ENCODE results near the gene BEND5.

BEND5 gene

DNA sequence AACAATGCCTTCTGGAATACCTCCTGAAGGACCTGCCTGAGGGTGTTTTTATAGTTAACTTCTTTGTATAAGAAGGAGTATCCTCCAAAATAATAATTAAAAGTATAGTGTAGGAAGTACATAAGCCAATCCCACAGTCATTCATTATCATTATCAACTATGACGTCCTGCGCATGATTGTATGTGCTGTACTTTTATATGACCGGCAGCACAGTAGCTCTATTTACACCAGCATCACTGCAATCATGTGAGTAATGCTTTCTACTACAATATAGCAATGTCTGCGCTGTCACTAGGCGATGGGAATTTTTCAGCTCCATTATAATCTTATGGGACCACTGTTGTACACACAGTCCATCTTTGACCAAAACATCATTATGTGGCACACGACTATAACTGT lies 72.0 kb downstream of the BEND5 start:
- no peaks in the 10 kb centered on the region for H3K4me1 ChIP-seq (ENCODE audit: control insufficient read depth, insufficient read depth, low read length)
- ChIA-PET POLR2A (no interaction called here), CTCF (interaction anchor here (0.6 to 1.9 kb wide), 4 partner anchors 8 to 29 kb away, joined by 5 to 7 read pairs (median 6); no protein-coding TSS in a partner anchor)
- TF ChIP-seq ZNF2 (tag by site-specific recombination; IDR thresholded peaks at IDR 0.05): no peak
- TF ChIP-seq GLI4 (tag by site-specific recombination; IDR thresholded peaks at IDR 0.05): no peak
- TF ChIP-seq, protein P1, sequence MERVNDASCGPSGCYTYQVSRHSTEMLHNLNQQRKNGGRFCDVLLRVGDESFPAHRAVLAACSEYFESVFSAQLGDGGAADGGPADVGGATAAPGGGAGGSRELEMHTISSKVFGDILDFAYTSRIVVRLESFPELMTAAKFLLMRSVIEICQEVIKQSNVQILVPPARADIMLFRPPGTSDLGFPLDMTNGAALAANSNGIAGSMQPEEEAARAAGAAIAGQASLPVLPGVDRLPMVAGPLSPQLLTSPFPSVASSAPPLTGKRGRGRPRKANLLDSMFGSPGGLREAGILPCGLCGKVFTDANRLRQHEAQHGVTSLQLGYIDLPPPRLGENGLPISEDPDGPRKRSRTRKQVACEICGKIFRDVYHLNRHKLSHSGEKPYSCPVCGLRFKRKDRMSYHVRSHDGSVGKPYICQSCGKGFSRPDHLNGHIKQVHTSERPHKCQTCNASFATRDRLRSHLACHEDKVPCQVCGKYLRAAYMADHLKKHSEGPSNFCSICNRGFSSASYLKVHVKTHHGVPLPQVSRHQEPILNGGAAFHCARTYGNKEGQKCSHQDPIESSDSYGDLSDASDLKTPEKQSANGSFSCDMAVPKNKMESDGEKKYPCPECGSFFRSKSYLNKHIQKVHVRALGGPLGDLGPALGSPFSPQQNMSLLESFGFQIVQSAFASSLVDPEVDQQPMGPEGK (tag by site-specific recombination; IDR thresholded peaks at IDR 0.05): no peak
- H3K4me3 ChIP-seq (ENCODE audit: low read depth, low read length): no peak overlapping the region
- no peaks in the 10 kb centered on the region for H3K9me3 ChIP-seq (ENCODE audit: control insufficient read depth, insufficient read depth, low read depth, low read length)
- no peaks in the 10 kb centered on the region for H3K36me3 ChIP-seq (ENCODE audit: control insufficient read depth in 2 of 2, insufficient read depth in 1 of 2, low read length in 2 of 2)
- H3K27ac ChIP-seq (ENCODE audit: extremely low read depth, low read depth, low read length): no peak overlapping the region

DNA sequence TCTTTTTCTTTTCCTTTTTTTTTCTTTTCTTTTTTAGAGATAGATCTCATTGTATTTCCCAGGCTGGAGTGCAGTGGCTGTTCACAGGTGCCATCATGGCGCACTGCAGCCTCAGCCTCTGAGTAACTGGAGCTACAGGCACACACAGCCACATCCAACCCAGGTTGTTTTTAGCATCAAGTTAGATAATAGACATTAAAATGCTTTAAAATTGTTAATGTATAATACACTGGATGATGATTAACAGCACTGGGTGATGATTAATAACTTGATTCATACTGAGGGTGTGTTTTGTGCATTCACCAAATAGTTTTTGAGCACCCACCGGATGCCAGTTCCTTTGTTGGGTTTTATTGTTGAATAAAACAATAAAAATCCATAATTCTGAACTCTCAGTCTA lies 75.2 kb downstream of the BEND5 start:
- no peaks in the 10 kb centered on the region for H3K36me3 ChIP-seq (ENCODE audit: control insufficient read depth in 2 of 2, insufficient read depth in 1 of 2, low read length in 2 of 2)
- POLR2A ChIA-PET: no interaction called here
- H3K27ac ChIP-seq (ENCODE audit: extremely low read depth, low read depth, low read length): no peak overlapping the region
- no peaks in the 10 kb centered on the region for H3K4me1 ChIP-seq (ENCODE audit: control insufficient read depth, insufficient read depth, low read length)
- no peak overlapping the region for H3K4me3 ChIP-seq (ENCODE audit: low read depth, low read length)
- TF ChIP-seq, protein P2, sequence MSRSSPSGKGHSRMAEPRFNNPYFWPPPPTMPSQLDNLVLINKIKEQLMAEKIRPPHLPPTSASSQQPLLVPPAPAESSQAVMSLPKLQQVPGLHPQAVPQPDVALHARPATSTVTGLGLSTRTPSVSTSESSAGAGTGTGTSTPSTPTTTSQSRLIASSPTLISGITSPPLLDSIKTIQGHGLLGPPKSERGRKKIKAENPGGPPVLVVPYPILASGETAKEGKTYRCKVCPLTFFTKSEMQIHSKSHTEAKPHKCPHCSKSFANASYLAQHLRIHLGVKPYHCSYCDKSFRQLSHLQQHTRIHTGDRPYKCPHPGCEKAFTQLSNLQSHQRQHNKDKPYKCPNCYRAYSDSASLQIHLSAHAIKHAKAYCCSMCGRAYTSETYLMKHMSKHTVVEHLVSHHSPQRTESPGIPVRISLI (tag by site-specific recombination; IDR thresholded peaks at IDR 0.05): no peak
- TF ChIP-seq ZNF768 (tag by site-specific recombination; IDR thresholded peaks at IDR 0.05) (no peak), ZNF202 (tag by site-specific recombination; IDR thresholded peaks at IDR 0.05; ENCODE audit: borderline replicate concordance) (no peak), ZNF777 (tag by site-specific recombination; IDR thresholded peaks at IDR 0.05; ENCODE audit: borderline replicate concordance) (no peak), ZNF184 (tag by site-specific recombination; IDR thresholded peaks at IDR 0.05) (no peak)
- CTCF ChIA-PET: interaction anchor here (0.7 to 2.8 kb wide), 3 partner anchors 26 to 135 kb away, joined by 3 to 16 read pairs (median 5); no protein-coding TSS in a partner anchor
- H3K9me3 ChIP-seq (ENCODE audit: control insufficient read depth, insufficient read depth, low read depth, low read length): no peaks in the 10 kb centered on the region

DNA sequence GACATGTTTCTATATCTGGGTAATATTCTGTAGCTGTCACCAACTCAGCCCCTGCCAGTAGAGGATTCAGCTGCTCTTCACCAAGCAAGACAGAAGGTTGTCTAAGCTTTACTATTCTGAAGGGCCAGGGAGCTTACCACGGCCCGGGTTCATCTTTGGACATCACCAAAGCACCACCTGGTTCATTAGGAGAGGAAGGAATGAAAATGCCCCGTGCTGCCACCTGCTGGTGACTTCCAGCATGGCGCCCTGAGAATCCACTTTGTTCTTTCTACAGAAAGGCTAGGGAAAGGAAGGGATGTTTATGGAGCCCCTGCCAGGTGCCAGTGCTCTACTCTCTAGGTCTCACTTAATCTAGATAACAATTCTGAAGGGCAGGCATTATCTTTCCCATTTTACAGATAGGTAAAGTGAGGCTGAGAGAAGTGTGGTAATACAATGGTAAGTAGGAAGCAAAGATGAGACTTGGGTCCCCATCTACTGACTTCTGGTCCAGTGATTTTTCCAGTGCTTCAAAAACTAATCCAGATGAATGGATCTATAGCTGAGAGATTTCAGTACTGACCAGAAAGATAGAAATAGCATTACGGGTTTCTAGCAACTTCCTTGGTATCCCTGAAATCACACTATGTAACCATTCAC lies 79.5 kb downstream of the BEND5 start:
- no peak for TF ChIP-seq ZNF394 (tag by site-specific recombination; IDR thresholded peaks at IDR 0.05; ENCODE audit: borderline replicate concordance)
- TF ChIP-seq, protein P3, sequence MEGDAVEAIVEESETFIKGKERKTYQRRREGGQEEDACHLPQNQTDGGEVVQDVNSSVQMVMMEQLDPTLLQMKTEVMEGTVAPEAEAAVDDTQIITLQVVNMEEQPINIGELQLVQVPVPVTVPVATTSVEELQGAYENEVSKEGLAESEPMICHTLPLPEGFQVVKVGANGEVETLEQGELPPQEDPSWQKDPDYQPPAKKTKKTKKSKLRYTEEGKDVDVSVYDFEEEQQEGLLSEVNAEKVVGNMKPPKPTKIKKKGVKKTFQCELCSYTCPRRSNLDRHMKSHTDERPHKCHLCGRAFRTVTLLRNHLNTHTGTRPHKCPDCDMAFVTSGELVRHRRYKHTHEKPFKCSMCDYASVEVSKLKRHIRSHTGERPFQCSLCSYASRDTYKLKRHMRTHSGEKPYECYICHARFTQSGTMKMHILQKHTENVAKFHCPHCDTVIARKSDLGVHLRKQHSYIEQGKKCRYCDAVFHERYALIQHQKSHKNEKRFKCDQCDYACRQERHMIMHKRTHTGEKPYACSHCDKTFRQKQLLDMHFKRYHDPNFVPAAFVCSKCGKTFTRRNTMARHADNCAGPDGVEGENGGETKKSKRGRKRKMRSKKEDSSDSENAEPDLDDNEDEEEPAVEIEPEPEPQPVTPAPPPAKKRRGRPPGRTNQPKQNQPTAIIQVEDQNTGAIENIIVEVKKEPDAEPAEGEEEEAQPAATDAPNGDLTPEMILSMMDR (tag by site-specific recombination; IDR thresholded peaks at IDR 0.05): peak; percentile 41; the same call in 1 of the 2 replicates
- TF ChIP-seq ZNF654 (tag by site-specific recombination; IDR thresholded peaks at IDR 0.05; ENCODE audit: low read depth): peak; percentile 21; the same call in 1 of the 2 replicates
- Histone ChIP-seq H3K4me3 (ENCODE audit: low read depth, low read length) (no peak overlapping the region), H3K9me3 (ENCODE audit: control insufficient read depth, insufficient read depth, low read depth, low read length) (no peaks in the 10 kb centered on the region), H3K27ac (ENCODE audit: extremely low read depth, low read depth, low read length) (no peak overlapping the region), H3K4me1 (ENCODE audit: control insufficient read depth, insufficient read depth, low read length) (no peaks in the 10 kb centered on the region), H3K36me3 (ENCODE audit: control insufficient read depth in 2 of 2, insufficient read depth in 1 of 2, low read length in 2 of 2) (no peaks in the 10 kb centered on the region)
- ChIA-PET POLR2A (no interaction called here), CTCF (interaction anchor here (0.5 to 5.1 kb wide), 25 partner anchors 8 to 924 kb away, joined by 3 to 41 read pairs (median 5); no protein-coding TSS in a partner anchor)

DNA sequence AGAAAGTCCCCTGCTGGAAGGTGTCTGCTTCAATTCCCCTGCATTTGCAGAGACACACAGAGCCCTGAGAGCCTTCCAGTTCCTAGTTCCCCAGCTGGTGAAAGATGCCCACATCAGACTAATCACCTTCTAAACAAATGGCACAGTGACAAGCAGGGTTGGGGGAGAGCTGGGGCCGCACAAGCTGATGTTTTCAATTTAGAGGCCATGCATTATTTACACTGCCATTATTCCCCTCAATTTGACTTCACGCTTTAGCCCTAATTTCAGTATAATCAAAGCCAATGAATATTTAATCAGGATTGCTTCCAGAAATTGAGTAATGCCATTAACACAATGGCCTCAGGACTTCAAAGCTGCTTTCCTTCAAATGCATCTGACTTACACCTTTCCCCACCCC lies 81.5 kb downstream of the BEND5 start:
- no peak for TF ChIP-seq GLI2 (tag by site-specific recombination; IDR thresholded peaks at IDR 0.05; ENCODE audit: borderline replicate concordance, low read depth)
- no peak for TF ChIP-seq PRDM1 (tag by site-specific recombination; IDR thresholded peaks at IDR 0.05)
- Histone ChIP-seq H3K36me3 (ENCODE audit: control insufficient read depth in 2 of 2, insufficient read depth in 1 of 2, low read length in 2 of 2) (no peaks in the 10 kb centered on the region), H3K4me3 (ENCODE audit: low read depth, low read length) (no peak overlapping the region), H3K4me1 (ENCODE audit: control insufficient read depth, insufficient read depth, low read length) (no peaks in the 10 kb centered on the region), H3K27ac (ENCODE audit: extremely low read depth, low read depth, low read length) (no peak overlapping the region), H3K9me3 (ENCODE audit: control insufficient read depth, insufficient read depth, low read depth, low read length) (no peaks in the 10 kb centered on the region)
- POLR2A ChIA-PET: no interaction called here
- CTCF ChIA-PET: interaction anchor here (0.6 to 3.3 kb wide), 9 partner anchors 10 to 1619 kb away, joined by 3 to 20 read pairs (median 4); no protein-coding TSS in a partner anchor

Measured in HEK293 (cell line).